Uterus (tissue), 2 donors: ENCODE measurements around the gene ATG2A.

Source experiments
- CTCF ChIP-seq, 4 experiments: fragments of 200-600 bp in 2 of 4; fragments of 450-650 bp in 2 of 4; sonication (generic) in 2 of 4; IDR thresholded peaks; one replicate each; pipeline ENCODE4 v1.5.1; 2016 to 2019; ENCODE audit warnings: antibody characterized with exemption in 4 of 4, mild to moderate bottlenecking in 2 of 4, moderate library complexity in 1 of 4
- POLR2A ChIP-seq, 2 donors: fragments of 450-650 bp; IDR thresholded peaks; one replicate each; pipeline ENCODE4 v1.6.1; 2016; ENCODE audit warnings: antibody characterized with exemption in 2 of 2, mild to moderate bottlenecking in 1 of 2, moderate library complexity in 1 of 2

GRCh38 chr11:64846998-64847666 is 69.9 kb downstream of the ATG2A start:
- TF ChIP-seq CTCF (IDR thresholded peaks at IDR 0.05) = peak; percentile 96 to 99 (median 98)
- TF ChIP-seq POLR2A (IDR thresholded peaks at IDR 0.05) = no peak
